Adrenal gland (tissue), 12 donors: Measurements from ENCODE around the gene UCP3. TPM values are rescaled to one million over a fixed set of nuclear protein-coding genes. Genes with fewer than 3 reads are reported as not detected.

Experiments
- DNase-seq, 7 donors: peaks; one replicate each; pipeline ENCODE4 v3.0.0-alpha.2; 2019 to 2020
- H3K27ac ChIP-seq, 5 donors: fragments of 200-600 bp; sonication (generic) in 4 of 5; 1 replicate in 3 of 5; 2 replicates in 2 of 5; pipeline versions ENCODE4 v1.5.1 to v1.8.0; 2016 to 2020; ENCODE audit warnings: mild to moderate bottlenecking in 1 of 5
- H3K27me3 ChIP-seq: fragments of 200-600 bp; 2 replicates; pipeline ENCODE4 v1.8.0; 2021
- H3K36me3 ChIP-seq, 2 donors: fragments of 200-600 bp; replicated peaks in 1 of 2; 1 replicate in 1 of 2; 2 replicates in 1 of 2; pipeline versions ENCODE4 v1.5.1 to v1.8.0; 2018 to 2022
- H3K4me1 ChIP-seq, 2 donors: fragments of 200-600 bp; replicated peaks in 1 of 2; 1 replicate in 1 of 2; 2 replicates in 1 of 2; pipeline versions ENCODE4 v1.5.1 to v1.8.0; 2018 to 2021
- H3K4me3 ChIP-seq, 4 donors: fragments of 200-600 bp; sonication (generic) in 3 of 4; one replicate each; pipeline ENCODE4 v1.5.1; 2016 to 2018
- H3K9me3 ChIP-seq, 3 donors: fragments of 200-600 bp; sonication (generic) in 1 of 3; replicated peaks in 1 of 3; 1 replicate in 2 of 3; 2 replicates in 1 of 3; pipeline versions ENCODE4 v1.5.1 to v1.8.0; 2016 to 2021
- CTCF ChIP-seq, 6 experiments: fragments of 450-650 bp in 4 of 6; fragments of 200-600 bp in 2 of 6; sonication (generic) in 1 of 6; IDR thresholded peaks; 1 replicate in 5 of 6; 2 replicates in 1 of 6; pipeline versions ENCODE4 v1.5.1 to v1.8.0; 2016 to 2021; ENCODE audit warnings: antibody characterized with exemption in 6 of 6, mild to moderate bottlenecking in 2 of 6, moderate library complexity in 1 of 6
- POLR2A ChIP-seq, 2 donors: fragments of 450-650 bp; IDR thresholded peaks; one replicate each; pipeline ENCODE4 v1.6.1; 2017; ENCODE audit warnings: antibody characterized with exemption in 2 of 2, mild to moderate bottlenecking in 2 of 2, moderate library complexity in 1 of 2
- WGBS, 4 donors: extraction: QIAGEN DNeasy Blood & Tissue Kit in 2 of 4; methylation state at CpG; one replicate each; pipeline versions ENCODE4 v1.1.5 to v1.1.7; 2013 to 2017; 5-methylcytosine and 5-hydroxymethylcytosine counted together
- intact Hi-C, 2 donors: fragments of 100-400 bp; cut with DNase I; formaldehyde crosslinking; loops; one replicate each; pipeline versions ENCODE4 v1.14.1 to v1.15.0; 2022 to 2023
- polyA plus RNA-seq, 3 donors: library from polyadenylated mRNA; stranded (reverse); fragments of 200-250 nt in 2 of 3; fragments of 350-450 nt in 1 of 3; fragmentation: Illumina TruSeq in 1 of 3; extraction: RNeasy Lipid Tissue Mini Kit (QIAGEN cat#74804) in 1 of 3; gene quantifications; one replicate each; pipeline ENCODE4 v1.2.3, GENCODE V29; 2013 to 2014
- total RNA-seq, 9 donors: library from RNA; depleted of rRNA in 4 of 9; stranded (reverse); fragments of >200 nt in 4 of 9; fragments of 120-200 nt in 1 of 9; fragmentation: NEBNext Ultra II Directional in 1 of 9; extraction: Animal tissue kit (Norgen Biotek cat#: 25700) in 1 of 9; gene quantifications; one replicate each; pipeline versions ENCODE4 v1.1.0 to v1.2.4, GENCODE V29; 2013 to 2023
- donor health status: healthy with polysubstance abuse.
- donor health status: Bipolar disorder and iron deficiency.
- donor health status: DM: yes; HTN: yes; CAD: no.
- donor health status: DM: no; HTN: no; CAD: no.
- donor health status: DM: no; HTN: no; CAD: no.
- donor health status: DM: yes; HTN: yes; CAD: no.

UCP3 gene
- total and polyA plus RNA-seq, 12 donors, result 0.36 to 6.3 (median 1.4) TPM

GRCh38 chr11:73997120-73997770, 11.6 kb downstream of the UCP3 start:
- H3K4me1 ChIP-seq, result no peaks in the 10 kb centered on the region
- DNase-seq, result no peak

GRCh38 chr11:73996161-73996747, 12.6 kb downstream of the UCP3 start:
- no peak overlapping the region for H3K27ac ChIP-seq
- 91 to 98% (median 94%) methylated on average over 4 of the region's 4 CpGs for WGBS, 4 donors
- TF ChIP-seq POLR2A (IDR thresholded peaks at IDR 0.05), result no peak
- H3K9me3 ChIP-seq, result no peaks in the 10 kb centered on the region
- H3K27me3 ChIP-seq, result no peaks in the 10 kb centered on the region
- no peak overlapping the region for H3K4me3 ChIP-seq
- no peak for DNase-seq
- H3K4me1 ChIP-seq, result no peaks in the 10 kb centered on the region
- intact Hi-C loops, result no loop called here
- H3K36me3 ChIP-seq, result no peaks in the 10 kb centered on the region

More at GRCh38 chr11:73997120-73997770, 11.6 kb downstream of the UCP3 start:
- H3K36me3 ChIP-seq, result no peaks in the 10 kb centered on the region
- TF ChIP-seq POLR2A (IDR thresholded peaks at IDR 0.05), result no peak
- TF ChIP-seq CTCF (IDR thresholded peaks at IDR 0.05), result no peak
- no peak overlapping the region for H3K4me3 ChIP-seq
- no peak overlapping the region for H3K27ac ChIP-seq
- WGBS, 4 donors, result 86 to 96% (median 92%) methylated on average over 6 of the region's 6 CpGs
- intact Hi-C loops, result no loop called here
- no peaks in the 10 kb centered on the region for H3K9me3 ChIP-seq
- H3K27me3 ChIP-seq, result no peaks in the 10 kb centered on the region

GRCh38 chr11:73995731-73996130, 13.2 kb downstream of the UCP3 start:
- no peak for DNase-seq
- WGBS, 4 donors, result 63 to 78% (median 71%) methylated on average over 2 of the region's 2 CpGs
- intact Hi-C loops, result no loop called here
- no peaks in the 10 kb centered on the region for H3K4me1 ChIP-seq
- no peak for TF ChIP-seq CTCF (IDR thresholded peaks at IDR 0.05)
- no peaks in the 10 kb centered on the region for H3K27me3 ChIP-seq
- no peak overlapping the region for H3K4me3 ChIP-seq
- no peak overlapping the region for H3K27ac ChIP-seq
- H3K9me3 ChIP-seq, result no peaks in the 10 kb centered on the region
- H3K36me3 ChIP-seq, result no peaks in the 10 kb centered on the region

GRCh38 chr11:73995247-73995646, 13.6 kb downstream of the UCP3 start:
- H3K27ac ChIP-seq, result no peak overlapping the region
- intact Hi-C loops, result no loop called here
- 73 to 89% (median 85%) methylated on average over 2 of the region's 2 CpGs for WGBS, 4 donors
- H3K4me1 ChIP-seq, result no peaks in the 10 kb centered on the region
- H3K36me3 ChIP-seq, result no peaks in the 10 kb centered on the region
- DNase-seq, result no peak
- H3K4me3 ChIP-seq, result no peak overlapping the region
- no peak for TF ChIP-seq CTCF (IDR thresholded peaks at IDR 0.05)
- TF ChIP-seq POLR2A (IDR thresholded peaks at IDR 0.05), result no peak
- no peaks in the 10 kb centered on the region for H3K27me3 ChIP-seq
- H3K9me3 ChIP-seq, result no peaks in the 10 kb centered on the region
